HepG2 (cell line): ENCODE measurements around the gene ALG14.
A peak's percentile ranks its signal among the peaks of the same experiment; 100 is the strongest.

Experiments used
- EZH2 ChIP-seq: conservative IDR thresholded peaks from 2 replicates; pipeline ENCODE4 v1.6.1; 2012; ENCODE audit warnings: mild to moderate bottlenecking, low read depth, low read length, moderate library complexity
- SP5 ChIP-seq: IDR thresholded peaks from 2 replicates; pipeline ENCODE4 v1.6.1; 2016; ENCODE audit warnings: low read depth, borderline replicate concordance
- ZMYM2 ChIP-seq: sonication (generic); formaldehyde crosslinking; IDR thresholded peaks from 2 replicates; pipeline ENCODE4 v1.8.0; 2022; ENCODE audit warnings: mild to moderate bottlenecking, missing genetic modification reagents
- ZNF431 ChIP-seq: sonication (generic); formaldehyde crosslinking; IDR thresholded peaks from 2 replicates; pipeline ENCODE4 v1.9.0; 2022; ENCODE audit warnings: missing genetic modification reagents, low read depth, mild to moderate bottlenecking, borderline replicate concordance

DNA sequence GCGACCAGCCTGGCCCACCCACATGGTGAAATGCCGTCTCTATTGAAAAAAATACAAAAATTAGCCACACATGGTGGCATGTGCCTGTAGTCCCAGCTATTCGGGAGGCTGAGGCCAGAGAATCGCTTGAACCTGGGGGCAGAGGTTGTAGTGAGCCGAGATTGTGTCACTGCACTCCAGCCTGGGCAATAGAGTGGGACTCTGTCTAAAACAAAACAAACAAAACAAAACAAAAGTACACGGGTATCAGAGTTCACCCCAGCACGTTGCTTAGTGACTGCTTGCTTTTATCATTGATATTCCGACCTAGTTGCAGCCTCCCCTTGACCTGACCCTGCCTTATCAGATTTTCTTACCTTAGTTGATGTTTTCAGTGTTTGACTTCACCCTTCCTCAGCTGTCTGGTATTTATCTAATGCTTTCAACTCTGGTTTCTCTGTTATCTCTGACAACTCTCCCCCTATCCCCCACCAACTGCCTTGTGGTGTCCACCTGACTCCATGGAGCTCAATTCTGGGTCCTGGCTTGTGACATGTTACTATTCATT is 49.5 kb upstream of the ALG14 start:
- TF ChIP-seq EZH2 (no peak), ZNF431 (CRISPR knock-in tag) (peak; percentile 35; the same call in 1 of the 2 replicates), SP5 (peak; percentile 83), ZMYM2 (peak; percentile 99)
